Measurements from ENCODE around the gene IL1R2.

DNA sequence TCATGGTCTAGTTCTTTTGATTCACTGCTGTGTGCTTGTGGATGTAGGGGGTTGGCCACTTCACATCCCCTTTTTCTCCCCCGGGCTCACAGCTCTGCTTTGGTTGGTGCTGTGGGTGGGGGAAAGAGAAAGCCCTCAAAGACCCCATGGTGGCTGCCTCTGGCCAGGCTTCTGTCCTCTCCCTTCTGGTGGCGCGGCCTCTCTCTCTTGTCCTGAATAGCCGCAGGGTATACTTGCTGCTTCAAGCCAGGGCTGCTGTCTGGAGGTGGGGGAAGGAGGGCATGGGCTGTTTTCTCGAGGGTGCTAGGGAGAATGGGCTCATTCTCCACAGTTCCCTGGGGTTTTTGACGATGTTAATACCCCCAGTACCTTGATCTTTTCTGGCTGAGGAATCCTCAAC, 53.9 kb downstream of the IL1R2 start:
- TF ChIP-seq GATA3 (IDR thresholded peaks at IDR 0.05; ENCODE audit: low read depth, low read length) (no peak), GATA2 (IDR thresholded peaks at IDR 0.05; ENCODE audit: low read depth, low read length) (no peak)

All from SH-SY5Y (cell line).